ENCODE results near the gene TMCO6. TPM values are rescaled to one million over a fixed set of nuclear protein-coding genes. Genes with fewer than 3 reads are reported as not detected.
A peak's percentile ranks its signal among the peaks of the same experiment; 100 is the strongest.
"Not testable (repeated sequence)": the region's sequence is repeated elsewhere in the genome, so short reads cannot be mapped to it uniquely, and the experiment has no call there.

The TMCO6 gene
- total and polyA plus RNA-seq, 3 experiments from 2014 or later: 15.4 to 24.4 (median 23.9) TPM

GRCh38 chr5:140664030-140664358, 24.7 kb downstream of the TMCO6 start:
- Mint-ChIP-seq H3K9me3 (no peaks in the 10 kb centered on the region), H3K4me3 (peak overlapping the region; percentile 93 to 100 (median 98)), H3K36me3 (peaks cover 1 to 83% (median 22%) of the 10 kb centered on the region in 3 donors), H3K4me1 (peaks cover 33 to 41% (median 39%) of the 10 kb centered on the region in 3 donors), H3K27ac (peak overlapping the region; percentile 97 to 100 (median 99)), H3K27me3 (peaks cover 0 to 1% of the 10 kb centered on the region in 2 donors)
- DNase-seq: no peak
- ChIA-PET POLR2A (interaction anchor here (0.8 to 3.9 kb wide), 4 partner anchors 11 to 262 kb away, joined by 3 to 16 read pairs (median 4); partner anchors contain the start of genes ANKHD1, IK, NDUFA2 and ZMAT2), CTCF (interaction anchor here (0.8 to 1.4 kb wide), 3 partner anchors 25 to 263 kb away, joined by 3 read pairs; partner anchors contain the start of genes ANKHD1 and TMCO6)
- H3K9me3 ChIP-seq (ENCODE audit: low read length): no peaks in the 10 kb centered on the region
- peaks cover 52% of the 10 kb centered on the region for H3K36me3 ChIP-seq (ENCODE audit: insufficient read depth, low read length)
- H3K27me3 ChIP-seq (ENCODE audit: insufficient read depth, low read length, poor library complexity, severe bottlenecking): no peaks in the 10 kb centered on the region
- peaks cover 24% of the 10 kb centered on the region for H3K4me1 ChIP-seq (ENCODE audit: insufficient read depth, low read length)
- H3K27ac ChIP-seq (ENCODE audit: low read depth, low read length): peak overlapping the region; percentile 91
- peak overlapping the region; percentile 84 for H3K4me3 ChIP-seq (ENCODE audit: low read length)

GRCh38 chr5:140664359-140665119, 25.3 kb downstream of the TMCO6 start, which contains the start of gene WDR55:
Gene WDR55, plus strand, starts transcription at chr5:140664904. Its CDS starts 9 bp downstream, at chr5:140664913.
- H3K27ac ChIP-seq (ENCODE audit: low read depth, low read length): peak within 1 kb of the TSS; percentile 91
- Mint-ChIP-seq H3K9me3 (no peaks in the 10 kb centered on the region), H3K27me3 (peaks cover 0 to 1% of the 10 kb centered on the region in 2 donors), H3K36me3 (peaks cover 0 to 83% (median 20%) of the 10 kb centered on the region in 3 donors), H3K4me1 (peaks cover 33 to 41% (median 39%) of the 10 kb centered on the region in 3 donors), H3K4me3 (peak within 1 kb of the TSS; percentile 93 to 100 (median 98)), H3K27ac (peak within 1 kb of the TSS; percentile 97 to 100 (median 99))
- peak within 1 kb of the TSS; percentile 84 for H3K4me3 ChIP-seq (ENCODE audit: low read length)
- ChIA-PET POLR2A (interaction anchor here (0.8 to 3.9 kb wide), 4 partner anchors 11 to 262 kb away, joined by 3 to 16 read pairs (median 4); partner anchors contain the start of genes ANKHD1, IK, NDUFA2 and ZMAT2), CTCF (interaction anchor here (0.8 to 1.4 kb wide), 4 partner anchors 25 to 263 kb away, joined by 3 read pairs; partner anchors contain the start of genes ANKHD1 and TMCO6)
- peaks cover 24% of the 10 kb centered on the region for H3K4me1 ChIP-seq (ENCODE audit: insufficient read depth, low read length)
- peak; percentile 94 to 97 (median 95) for DNase-seq
- H3K27me3 ChIP-seq (ENCODE audit: insufficient read depth, low read length, poor library complexity, severe bottlenecking): no peaks in the 10 kb centered on the region
- no peaks in the 10 kb centered on the region for H3K9me3 ChIP-seq (ENCODE audit: low read length)
- H3K36me3 ChIP-seq (ENCODE audit: insufficient read depth, low read length): peaks cover 48% of the 10 kb centered on the region

- H3K4me3 ChIP-seq (ENCODE audit: low read length); H3K27me3 Mint-ChIP-seq; H3K9me3 ChIP-seq (ENCODE audit: low read length); H3K9me3 Mint-ChIP-seq; DNase-seq; H3K27me3 ChIP-seq (ENCODE audit: insufficient read depth, low read length, poor library complexity, severe bottlenecking); POLR2A ChIA-PET; H3K27ac ChIP-seq (ENCODE audit: low read depth, low read length); H3K4me3 Mint-ChIP-seq: not testable (repeated sequence)
- Mint-ChIP-seq H3K36me3 (peaks cover 13 to 86% (median 14%) of the 10 kb centered on the region in 3 donors), H3K27ac (peak overlapping the region in 1 of 8 donors; percentile 60), H3K4me1 (peaks cover 20 to 26% (median 22%) of the 10 kb centered on the region in 3 donors)
- CTCF ChIA-PET: interaction anchor here (1.4 kb wide), 1 partner anchor 308 kb away, joined by 3 read pairs; no protein-coding TSS in a partner anchor
- Histone ChIP-seq H3K4me1 (ENCODE audit: insufficient read depth, low read length) (peaks cover 12% of the 10 kb centered on the region), H3K36me3 (ENCODE audit: insufficient read depth, low read length) (peaks cover 33% of the 10 kb centered on the region)
These were observed 31.8 kb downstream of the TMCO6 start for GRCh38 chr5:140671035-140671434.

- Histone ChIP-seq H3K36me3 (ENCODE audit: insufficient read depth, low read length) (peaks cover 38% of the 10 kb centered on the region), H3K4me1 (ENCODE audit: insufficient read depth, low read length) (peaks cover 6% of the 10 kb centered on the region), H3K27me3 (ENCODE audit: insufficient read depth, low read length, poor library complexity, severe bottlenecking) (no peaks in the 10 kb centered on the region), H3K4me3 (ENCODE audit: low read length) (no peak overlapping the region), H3K9me3 (ENCODE audit: low read length) (no peaks in the 10 kb centered on the region), H3K27ac (ENCODE audit: low read depth, low read length) (no peak overlapping the region)
- ChIA-PET CTCF (interaction anchor here (1.4 kb wide), 1 partner anchor 309 kb away, joined by 3 read pairs; no protein-coding TSS in a partner anchor), POLR2A (no interaction called here)
- no peak for DNase-seq
- H3K27ac Mint-ChIP-seq: peak overlapping the region in 2 of 8 donors; percentile 34 to 52
- H3K36me3 Mint-ChIP-seq: peaks cover 11 to 89% (median 16%) of the 10 kb centered on the region in 3 donors
- peaks cover 0 to 2% of the 10 kb centered on the region in 2 donors for H3K27me3 Mint-ChIP-seq
- H3K4me1 Mint-ChIP-seq: peaks cover 15 to 20% (median 18%) of the 10 kb centered on the region in 3 donors
- H3K4me3 Mint-ChIP-seq: no peak overlapping the region
- H3K9me3 Mint-ChIP-seq: no peaks in the 10 kb centered on the region
These were observed 32.3 kb downstream of the TMCO6 start for GRCh38 chr5:140671472-140672125.

GRCh38 chr5:140672455-140673186, 33.4 kb downstream of the TMCO6 start:
- Mint-ChIP-seq H3K4me1 (peaks cover 5 to 10% (median 7%) of the 10 kb centered on the region in 3 donors), H3K36me3 (peaks cover 14 to 89% (median 18%) of the 10 kb centered on the region in 3 donors), H3K4me3 (no peak overlapping the region), H3K9me3 (no peaks in the 10 kb centered on the region), H3K27me3 (peaks cover 0 to 2% of the 10 kb centered on the region in 2 donors), H3K27ac (peak overlapping the region in 1 of 8 donors; percentile 75)
- Histone ChIP-seq H3K4me3 (ENCODE audit: low read length) (no peak overlapping the region), H3K4me1 (ENCODE audit: insufficient read depth, low read length) (no peaks in the 10 kb centered on the region), H3K27ac (ENCODE audit: low read depth, low read length) (no peak overlapping the region), H3K9me3 (ENCODE audit: low read length) (no peaks in the 10 kb centered on the region), H3K36me3 (ENCODE audit: insufficient read depth, low read length) (peaks cover 46% of the 10 kb centered on the region), H3K27me3 (ENCODE audit: insufficient read depth, low read length, poor library complexity, severe bottlenecking) (no peaks in the 10 kb centered on the region)
- POLR2A ChIA-PET: interaction anchor here (1.2 kb wide), 1 partner anchor 25 kb away, joined by 5 read pairs; the partner anchor contains the start of genes IK and NDUFA2
- DNase-seq: peak in 1 of 5 donors; percentile 51
- CTCF ChIA-PET: no interaction called here

GRCh38 chr5:140673187-140673976, 34.1 kb downstream of the TMCO6 start, which contains the start of gene DND1:
Gene DND1, minus strand, starts transcription at chr5:140673576. Its CDS starts 34 bp downstream, at chr5:140673542.
- H3K4me1 ChIP-seq (ENCODE audit: insufficient read depth, low read length): no peaks in the 10 kb centered on the region
- Mint-ChIP-seq H3K4me1 (peaks cover 0 to 4% (median 2%) of the 10 kb centered on the region in 3 donors), H3K27me3 (peaks cover 0 to 2% of the 10 kb centered on the region in 2 donors), H3K9me3 (no peaks in the 10 kb centered on the region), H3K27ac (peak within 1 kb of the TSS in 4 of 8 donors; percentile 17 to 86 (median 61)), H3K4me3 (peak within 1 kb of the TSS in 1 of 7 donors; percentile 20), H3K36me3 (peaks cover 14 to 89% (median 18%) of the 10 kb centered on the region in 3 donors)
- DNase-seq: no peak
- ChIA-PET POLR2A (interaction anchor here (1.2 kb wide), 1 partner anchor 26 kb away, joined by 5 read pairs; the partner anchor contains the start of genes IK and NDUFA2), CTCF (no interaction called here)
- H3K4me3 ChIP-seq (ENCODE audit: low read length): no peak within 1 kb of the TSS
- H3K9me3 ChIP-seq (ENCODE audit: low read length): no peaks in the 10 kb centered on the region
- no peaks in the 10 kb centered on the region for H3K27me3 ChIP-seq (ENCODE audit: insufficient read depth, low read length, poor library complexity, severe bottlenecking)
- peaks cover 42% of the 10 kb centered on the region for H3K36me3 ChIP-seq (ENCODE audit: insufficient read depth, low read length)
- no peak within 1 kb of the TSS for H3K27ac ChIP-seq (ENCODE audit: low read depth, low read length)
